Suprapubic skin (tissue), 3 donors: ENCODE measurements around the gene ZKSCAN4.

ENCODE experiments used
- POLR2A ChIP-seq, 2 donors: fragments of 450-650 bp; IDR thresholded peaks; one replicate each; pipeline ENCODE4 v1.6.1; 2017; ENCODE audit warnings: antibody characterized with exemption in 2 of 2, mild to moderate bottlenecking in 2 of 2, moderate library complexity in 2 of 2
- TF ChIP-seq, protein P1 (sequence below), 2 donors: fragments of 200-600 bp in 1 of 2; fragments of 450-650 bp in 1 of 2; sonication (generic) in 1 of 2; IDR thresholded peaks; one replicate each; pipeline ENCODE4 v1.5.1; 2016 to 2019; ENCODE audit warnings: antibody characterized with exemption in 2 of 2, mild to moderate bottlenecking in 1 of 2, moderate library complexity in 1 of 2

DNA sequence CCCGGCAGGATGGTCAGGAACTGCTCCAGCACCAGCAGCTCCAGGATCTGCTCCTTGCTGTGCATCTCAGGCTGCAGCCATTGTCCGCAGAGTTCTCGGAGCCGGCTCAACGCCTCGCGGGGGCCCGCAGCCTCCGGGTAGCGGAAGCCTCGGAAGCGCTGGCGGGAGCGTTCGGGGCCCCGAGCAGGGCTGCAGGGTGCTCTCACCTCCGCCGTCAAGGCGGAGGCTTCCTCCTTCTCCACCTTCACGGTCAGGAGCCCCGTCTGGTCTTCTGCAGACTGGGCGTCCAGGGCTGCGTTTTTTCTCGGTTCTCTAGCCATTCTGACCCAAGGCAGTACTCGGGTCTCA is 434 bp downstream of the ZKSCAN4 start:
- TF ChIP-seq, protein P1, sequence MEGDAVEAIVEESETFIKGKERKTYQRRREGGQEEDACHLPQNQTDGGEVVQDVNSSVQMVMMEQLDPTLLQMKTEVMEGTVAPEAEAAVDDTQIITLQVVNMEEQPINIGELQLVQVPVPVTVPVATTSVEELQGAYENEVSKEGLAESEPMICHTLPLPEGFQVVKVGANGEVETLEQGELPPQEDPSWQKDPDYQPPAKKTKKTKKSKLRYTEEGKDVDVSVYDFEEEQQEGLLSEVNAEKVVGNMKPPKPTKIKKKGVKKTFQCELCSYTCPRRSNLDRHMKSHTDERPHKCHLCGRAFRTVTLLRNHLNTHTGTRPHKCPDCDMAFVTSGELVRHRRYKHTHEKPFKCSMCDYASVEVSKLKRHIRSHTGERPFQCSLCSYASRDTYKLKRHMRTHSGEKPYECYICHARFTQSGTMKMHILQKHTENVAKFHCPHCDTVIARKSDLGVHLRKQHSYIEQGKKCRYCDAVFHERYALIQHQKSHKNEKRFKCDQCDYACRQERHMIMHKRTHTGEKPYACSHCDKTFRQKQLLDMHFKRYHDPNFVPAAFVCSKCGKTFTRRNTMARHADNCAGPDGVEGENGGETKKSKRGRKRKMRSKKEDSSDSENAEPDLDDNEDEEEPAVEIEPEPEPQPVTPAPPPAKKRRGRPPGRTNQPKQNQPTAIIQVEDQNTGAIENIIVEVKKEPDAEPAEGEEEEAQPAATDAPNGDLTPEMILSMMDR (IDR thresholded peaks at IDR 0.05) = no peak
- no peak for TF ChIP-seq POLR2A (IDR thresholded peaks at IDR 0.05)
